GM12874 (cell line): Measurements from ENCODE around the gene CPT1B.
A peak's percentile ranks its signal among the peaks of the same experiment; 100 is the strongest.

Source experiments
- TF ChIP-seq, protein P1 (sequence below): IDR thresholded peaks from 2 replicates; pipeline ENCODE4 v1.5.1; 2011; ENCODE audit warnings: low read depth, mild to moderate bottlenecking, control low read depth, low read length, moderate library complexity; ENCODE audit not compliant: insufficient read depth

CPT1B gene

GRCh38 chr22:50622723-50623327 lies 44.6 kb upstream of the CPT1B start:
- TF ChIP-seq, protein P1, sequence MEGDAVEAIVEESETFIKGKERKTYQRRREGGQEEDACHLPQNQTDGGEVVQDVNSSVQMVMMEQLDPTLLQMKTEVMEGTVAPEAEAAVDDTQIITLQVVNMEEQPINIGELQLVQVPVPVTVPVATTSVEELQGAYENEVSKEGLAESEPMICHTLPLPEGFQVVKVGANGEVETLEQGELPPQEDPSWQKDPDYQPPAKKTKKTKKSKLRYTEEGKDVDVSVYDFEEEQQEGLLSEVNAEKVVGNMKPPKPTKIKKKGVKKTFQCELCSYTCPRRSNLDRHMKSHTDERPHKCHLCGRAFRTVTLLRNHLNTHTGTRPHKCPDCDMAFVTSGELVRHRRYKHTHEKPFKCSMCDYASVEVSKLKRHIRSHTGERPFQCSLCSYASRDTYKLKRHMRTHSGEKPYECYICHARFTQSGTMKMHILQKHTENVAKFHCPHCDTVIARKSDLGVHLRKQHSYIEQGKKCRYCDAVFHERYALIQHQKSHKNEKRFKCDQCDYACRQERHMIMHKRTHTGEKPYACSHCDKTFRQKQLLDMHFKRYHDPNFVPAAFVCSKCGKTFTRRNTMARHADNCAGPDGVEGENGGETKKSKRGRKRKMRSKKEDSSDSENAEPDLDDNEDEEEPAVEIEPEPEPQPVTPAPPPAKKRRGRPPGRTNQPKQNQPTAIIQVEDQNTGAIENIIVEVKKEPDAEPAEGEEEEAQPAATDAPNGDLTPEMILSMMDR = no peak

DNA sequence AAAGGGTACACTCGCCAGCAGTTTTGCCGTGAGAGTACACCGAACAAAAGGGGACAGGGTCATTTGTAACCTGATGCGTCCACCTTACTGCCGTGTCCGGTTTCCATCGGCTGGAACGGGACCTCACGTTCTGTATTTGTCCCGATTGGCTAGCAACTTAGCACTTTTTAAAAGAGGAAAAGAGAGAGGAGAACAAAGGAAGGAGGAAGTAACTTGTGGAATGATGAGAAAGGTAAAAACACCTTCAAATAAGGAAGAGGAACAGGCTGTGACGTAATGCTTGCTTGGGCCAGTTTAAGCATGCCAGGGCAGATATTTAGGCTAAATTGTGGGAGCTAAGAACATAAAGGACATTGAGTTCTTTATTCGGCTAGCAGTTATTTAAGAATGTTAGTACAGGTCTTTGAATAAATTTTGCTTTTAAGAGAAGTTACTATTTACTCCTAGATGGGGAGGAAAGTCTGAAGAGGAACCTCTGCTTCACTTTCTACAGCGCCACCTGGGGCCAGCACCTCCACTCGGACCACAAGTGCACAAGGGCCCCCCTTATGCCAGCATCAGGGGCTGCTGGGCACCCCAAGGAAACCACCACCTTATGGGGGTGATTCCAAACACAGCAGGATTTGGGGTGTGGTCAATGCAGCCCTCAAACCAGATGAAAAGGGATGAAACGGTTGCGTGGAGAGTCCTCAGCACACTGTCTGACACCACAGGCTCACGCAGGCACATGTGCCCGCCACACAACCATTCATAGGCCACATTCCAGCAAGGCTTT lies 43.9 kb upstream of the CPT1B start:
- TF ChIP-seq, protein P1 = peak; percentile 49

DNA sequence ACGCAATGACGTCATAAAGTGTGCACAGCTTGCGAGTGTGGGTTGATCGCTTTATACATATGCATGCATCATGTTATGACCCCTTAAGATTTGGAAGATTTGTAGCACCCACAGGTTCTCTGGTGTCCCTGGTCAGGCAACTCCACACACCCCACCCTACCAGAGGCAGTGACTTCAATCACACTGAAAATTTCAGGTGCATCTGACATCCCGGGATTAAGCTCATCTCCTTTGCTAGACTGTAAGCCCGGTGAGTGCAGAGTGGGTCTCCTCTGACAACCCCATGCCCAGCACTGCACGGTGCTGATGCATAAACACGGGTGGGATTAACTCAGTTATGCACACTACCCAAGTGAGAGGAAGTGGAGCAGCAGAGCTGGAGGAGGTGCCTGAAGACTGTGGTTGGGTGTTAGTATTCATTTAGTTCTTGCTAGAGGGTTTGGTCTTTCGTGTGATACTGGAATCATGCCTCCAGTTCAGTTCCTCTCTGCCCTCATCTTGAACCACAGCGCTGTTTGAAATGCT lies 43.2 kb upstream of the CPT1B start:
- TF ChIP-seq, protein P1 = no peak

GRCh38 chr22:50620593-50621355 lies 42.5 kb upstream of the CPT1B start:
- TF ChIP-seq, protein P1 = no peak; the same call in 1 of the 2 replicates

GRCh38 chr22:50613291-50613981 lies 35.2 kb upstream of the CPT1B start:
- TF ChIP-seq, protein P1 = no peak

- TF ChIP-seq, protein P1 = no peak
These were observed 34.4 kb upstream of the CPT1B start for GRCh38 chr22:50612528-50613221.

DNA sequence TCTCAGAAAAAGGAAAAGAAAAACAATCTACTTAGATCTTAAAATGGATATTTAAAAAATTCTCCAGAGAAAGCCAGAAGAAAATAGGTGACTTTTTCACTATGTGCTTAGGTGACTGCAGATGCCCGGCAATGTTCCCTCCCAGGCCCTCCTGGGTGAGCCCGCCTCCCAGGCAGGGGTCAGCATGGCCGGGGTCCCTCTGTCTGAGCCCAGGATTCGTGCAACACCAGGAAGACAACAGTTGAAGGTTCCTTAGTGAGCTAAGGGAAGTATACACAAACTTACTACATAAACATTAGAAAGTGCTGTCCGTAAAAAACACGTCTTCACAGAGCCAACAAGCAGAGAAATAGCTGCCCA lies 33.9 kb upstream of the CPT1B start:
- TF ChIP-seq, protein P1 = no peak
